Hepatocyte (in vitro differentiated cells): ENCODE data around the gene FGF12.

ENCODE experiments used
- EZH2 ChIP-seq: fragments of 200-600 bp; sonication (generic); IDR thresholded peaks from 2 replicates; pipeline ENCODE4 v1.6.1; 2016; ENCODE audit warnings: antibody characterized with exemption, mild to moderate bottlenecking, borderline replicate concordance
- EZH2phosphoT487 ChIP-seq: fragments of 200-600 bp; sonication (generic); IDR thresholded peaks from one replicate; pipeline ENCODE4 v1.6.1; 2018; ENCODE audit warnings: antibody characterized with exemption, mild to moderate bottlenecking, low read depth, moderate library complexity; ENCODE audit not compliant: unreplicated experiment, severe bottlenecking
- TF ChIP-seq, protein P1 (sequence below): fragments of 200-600 bp; sonication (generic); IDR thresholded peaks from 2 replicates; pipeline ENCODE4 v1.5.1; 2016; ENCODE audit warnings: antibody characterized with exemption, mild to moderate bottlenecking; ENCODE audit not compliant: poor library complexity

DNA sequence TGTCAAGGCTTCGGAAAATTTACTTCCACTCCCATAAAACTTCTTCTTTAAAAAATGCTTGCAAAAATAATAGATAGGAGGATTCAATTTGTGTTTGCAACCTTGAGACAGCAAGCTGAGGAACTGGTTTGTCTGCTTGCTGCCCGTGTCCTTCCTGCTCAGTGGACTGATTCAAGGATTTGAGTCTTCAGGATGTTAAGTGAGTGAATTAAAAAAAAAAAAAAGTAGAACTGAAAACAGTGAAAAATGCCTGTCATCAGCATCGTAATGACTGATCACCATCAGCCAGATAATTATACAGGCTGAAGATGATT is 453.7 kb downstream of the FGF12 start:
- TF ChIP-seq, protein P1, sequence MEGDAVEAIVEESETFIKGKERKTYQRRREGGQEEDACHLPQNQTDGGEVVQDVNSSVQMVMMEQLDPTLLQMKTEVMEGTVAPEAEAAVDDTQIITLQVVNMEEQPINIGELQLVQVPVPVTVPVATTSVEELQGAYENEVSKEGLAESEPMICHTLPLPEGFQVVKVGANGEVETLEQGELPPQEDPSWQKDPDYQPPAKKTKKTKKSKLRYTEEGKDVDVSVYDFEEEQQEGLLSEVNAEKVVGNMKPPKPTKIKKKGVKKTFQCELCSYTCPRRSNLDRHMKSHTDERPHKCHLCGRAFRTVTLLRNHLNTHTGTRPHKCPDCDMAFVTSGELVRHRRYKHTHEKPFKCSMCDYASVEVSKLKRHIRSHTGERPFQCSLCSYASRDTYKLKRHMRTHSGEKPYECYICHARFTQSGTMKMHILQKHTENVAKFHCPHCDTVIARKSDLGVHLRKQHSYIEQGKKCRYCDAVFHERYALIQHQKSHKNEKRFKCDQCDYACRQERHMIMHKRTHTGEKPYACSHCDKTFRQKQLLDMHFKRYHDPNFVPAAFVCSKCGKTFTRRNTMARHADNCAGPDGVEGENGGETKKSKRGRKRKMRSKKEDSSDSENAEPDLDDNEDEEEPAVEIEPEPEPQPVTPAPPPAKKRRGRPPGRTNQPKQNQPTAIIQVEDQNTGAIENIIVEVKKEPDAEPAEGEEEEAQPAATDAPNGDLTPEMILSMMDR: no peak
- no peak for TF ChIP-seq EZH2
- TF ChIP-seq EZH2phosphoT487: no peak
